Caki2 (cell line): ENCODE measurements around the gene ZNF638. TPM values are rescaled to one million over a fixed set of nuclear protein-coding genes. Genes with fewer than 3 reads are reported as not detected.

ENCODE experiments used
- DNase-seq: peaks from one replicate; pipeline ENCODE4 v3.0.0-alpha.2; 2015; ENCODE audit warnings: low read depth
- in situ Hi-C: cut with HindIII; loops from 2 replicates; pipeline ENCODE4 v1.10.0; 2016; ENCODE audit warnings: low sequenced_read_pairs, low pct_unique_long_range_greater_than_20kb, mixed read lengths
- total RNA-seq: library from RNA; depleted of rRNA; stranded (reverse); fragments of >200 nt; shearing (Covaris generic); gene quantifications from 2 replicates; pipeline ENCODE4 v1.2.3, GENCODE V29; 2014; ENCODE audit warnings: low replicate concordance; rRNA removed

Gene ZNF638
- total RNA-seq, 1 experiment from 2014 or later = 38.5 TPM

GRCh38 chr2:71474744-71475397, 143.3 kb downstream of the ZNF638 start:
- in situ Hi-C loops = no loop called here
- no peak for DNase-seq

GRCh38 chr2:71476495-71476894, 144.9 kb downstream of the ZNF638 start:
- in situ Hi-C loops = no loop called here
- DNase-seq = no peak

DNA sequence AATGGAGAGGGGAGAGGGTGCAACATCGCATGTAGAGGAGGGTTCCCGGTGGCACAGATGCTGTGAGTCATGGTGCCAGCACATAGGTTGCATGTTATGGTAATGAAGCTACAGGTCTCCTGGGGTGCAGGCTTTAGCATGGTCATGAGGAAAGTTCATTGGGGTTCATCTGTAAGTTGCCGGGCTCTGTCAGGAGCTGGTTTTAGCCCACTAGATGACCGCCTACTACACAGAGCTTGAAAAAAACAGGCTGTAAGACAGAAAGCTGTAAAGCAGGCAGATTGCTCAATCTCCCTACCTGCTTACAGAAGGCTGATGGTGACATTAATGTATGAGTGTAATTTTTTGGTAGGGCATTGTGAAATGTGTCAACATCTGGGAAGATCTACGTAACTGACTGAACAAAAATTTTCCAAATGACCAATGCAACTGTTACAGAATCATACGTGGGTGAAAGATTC, 145.7 kb downstream of the ZNF638 start:
- no peak for DNase-seq
- in situ Hi-C loops = no loop called here

- no peak for DNase-seq
- in situ Hi-C loops = no loop called here
Measured at GRCh38 chr2:71478806-71479205, 147.2 kb downstream of the ZNF638 start.

DNA sequence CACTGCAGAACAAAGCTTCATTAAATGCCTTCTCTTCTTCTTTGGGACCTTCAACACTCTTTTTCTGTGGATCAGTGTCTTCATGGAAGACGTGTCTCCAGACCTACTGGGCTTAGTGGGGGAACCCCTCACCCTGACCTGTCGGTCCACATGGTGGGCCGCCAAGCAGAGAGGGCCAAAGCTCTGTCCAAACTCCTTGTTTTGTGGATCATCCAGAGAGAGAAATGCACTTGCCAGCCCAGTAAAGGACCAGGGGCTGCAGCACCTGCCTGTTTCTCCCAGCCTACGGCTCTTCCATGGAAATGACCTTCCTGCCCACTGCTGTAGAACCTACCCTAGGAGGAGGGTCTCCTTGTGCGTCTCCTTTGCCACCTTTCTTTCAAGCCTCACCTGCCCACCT, 147.7 kb downstream of the ZNF638 start:
- in situ Hi-C loops = no loop called here
- DNase-seq = no peak

GRCh38 chr2:71481111-71481510, 149.5 kb downstream of the ZNF638 start:
- no peak for DNase-seq
- in situ Hi-C loops = no loop called here

DNA sequence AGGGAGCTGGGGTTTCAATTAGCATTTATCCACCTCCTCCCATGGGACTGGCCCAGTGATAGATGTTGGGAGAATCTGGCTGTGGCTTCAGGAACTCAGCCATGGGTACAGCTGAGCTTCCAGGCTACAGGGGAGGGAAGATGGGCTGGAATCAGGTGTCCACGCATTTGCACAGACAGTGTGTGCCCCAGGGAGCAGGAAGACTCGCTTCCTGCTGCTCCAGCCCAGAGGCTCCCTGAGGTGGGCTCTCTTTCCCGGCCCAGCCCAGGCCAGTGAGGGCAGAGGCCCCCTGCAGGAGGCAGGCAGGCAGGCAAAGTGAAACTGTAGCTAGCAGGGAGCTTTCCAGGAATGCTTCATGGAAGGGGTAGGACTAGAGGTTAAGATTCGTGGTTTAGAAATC, 150.5 kb downstream of the ZNF638 start:
- in situ Hi-C loops = no loop called here
- DNase-seq = no peak

DNA sequence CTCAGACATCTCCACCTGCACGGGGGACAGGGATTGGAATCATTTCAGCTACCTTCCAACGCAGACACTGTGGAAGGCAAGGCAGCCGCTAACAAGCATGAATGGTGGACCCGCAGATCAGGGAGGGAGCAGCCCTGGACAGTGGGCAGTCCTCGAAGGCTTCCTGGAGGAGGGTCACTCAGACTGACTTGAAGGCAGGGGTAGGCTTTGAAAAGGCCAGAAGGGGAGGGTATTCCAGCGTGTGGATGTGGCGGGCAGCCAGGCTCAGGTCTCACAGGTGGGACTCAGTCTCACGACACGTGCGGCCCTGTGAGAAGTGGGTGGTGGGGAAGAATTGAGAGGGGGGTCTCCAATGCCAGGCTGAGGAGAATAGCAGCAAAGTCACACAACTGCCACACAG, 151.7 kb downstream of the ZNF638 start:
- DNase-seq = no peak
- in situ Hi-C loops = no loop called here

GRCh38 chr2:71484354-71484753, 152.8 kb downstream of the ZNF638 start:
- no peak for DNase-seq
- in situ Hi-C loops = no loop called here

Other genes starting within 250 kb of the ZNF638 start
- 9.5 and 18.9 TPM in 2 replicates for gene MCEE, start 201.6 kb upstream of the ZNF638 start, total RNA-seq
- 10.6 and 11.6 TPM in 2 replicates for gene MPHOSPH10, start 201.1 kb upstream of the ZNF638 start, total RNA-seq
- gene PAIP2B, start 104.7 kb upstream of the ZNF638 start, total RNA-seq = 0.54 TPM in 1 of 2 replicates, not detected in the other
- gene DYSF, start 121.8 kb downstream of the ZNF638 start, total RNA-seq = not detected in 2 replicates